ENCODE measurements around the gene ANO1. TPM values are rescaled to one million over a fixed set of nuclear protein-coding genes. Genes with fewer than 3 reads are reported as not detected.
A peak's percentile ranks its signal among the peaks of the same experiment; 100 is the strongest.

ANO1 gene
- total and polyA plus RNA-seq, 2 of the 8 experiments (the other 6 are each of a cell fraction or from before 2014, with no cell fraction given) = 4.7 to 5.0 TPM

GRCh38 chr11:70085815-70086769 lies 8.0 kb downstream of the ANO1 start:
- no peaks in the 10 kb centered on the region for H4K20me1 ChIP-seq (replicated peaks in 1 of 2; ENCODE audit: control insufficient read depth in 1 of 2, insufficient read depth in 2 of 2, low read length in 2 of 2)
- H2BK15ac ChIP-seq (ENCODE audit: low read length) = no peak overlapping the region
- CTCF ChIA-PET (ENCODE audit: partially characterized antibody) = interaction anchor here (0.7 to 3.0 kb wide), 14 partner anchors 9 to 175 kb away, joined by 3 to 17 read pairs (median 6); partner anchors contain the start of gene ANO1
- H3K4me2 ChIP-seq (ENCODE audit: insufficient read depth in 1 of 2, low read depth in 2 of 2, low read length in 2 of 2) = no peak overlapping the region
- no peak overlapping the region for H3K56ac ChIP-seq (replicated peaks; ENCODE audit: insufficient read length, low read depth, low read length)
- TF ChIP-seq TEAD4 (IDR thresholded peaks at IDR 0.05; ENCODE audit: low read depth, low read length) = peak; percentile 51
- TF ChIP-seq JUN (IDR thresholded peaks at IDR 0.05; ENCODE audit: low read depth, low read length) = no peak
- no peak overlapping the region for H4K8ac ChIP-seq (ENCODE audit: extremely low read depth, insufficient read depth, low read length)
- no peaks in the 10 kb centered on the region for H3K36me3 ChIP-seq (ENCODE audit: control insufficient read depth in 2 of 4, insufficient read depth in 4 of 4, low read length in 3 of 4)
- no peak overlapping the region for H3K4ac ChIP-seq (replicated peaks; ENCODE audit: insufficient read length, low read depth, low read length)
- H3K18ac ChIP-seq (ENCODE audit: extremely low read depth, low read length) = no peak overlapping the region
- no peak overlapping the region for H3K27ac ChIP-seq (ENCODE audit: low read depth, low read length)
- no peak overlapping the region for H4K5ac ChIP-seq (ENCODE audit: insufficient read length, low read depth, low read length)
- H3K4me3 ChIP-seq (ENCODE audit: extremely low read depth in 1 of 4, insufficient read depth in 2 of 4, low read depth in 3 of 4, low read length in 4 of 4) = no peak overlapping the region
- H3K9ac ChIP-seq (replicated peaks in 1 of 4; ENCODE audit: extremely low read depth in 1 of 4, low read depth in 3 of 4, low read length in 3 of 4) = no peak overlapping the region
- no peak for DNase-seq (ENCODE audit: low read depth in 1 of 2, low spot score in 2 of 2)
- H3K79me2 ChIP-seq (ENCODE audit: control insufficient read depth in 1 of 2, insufficient read depth in 2 of 2, low read length in 2 of 2) = no peaks in the 10 kb centered on the region
- no peak overlapping the region for H2BK120ac ChIP-seq (replicated peaks; ENCODE audit: low read depth, low read length)
- H2BK12ac ChIP-seq (ENCODE audit: low read depth, low read length) = no peak overlapping the region
- H3K9me3 ChIP-seq (ENCODE audit: insufficient read depth in 2 of 2, low read depth in 1 of 2, low read length in 1 of 2) = no peaks in the 10 kb centered on the region
- WGBS, 2 experiments (ENCODE audit: extremely low coverage in 1 of 2, insufficient coverage in 1 of 2, insufficient read length in 1 of 2, insufficient replicate concordance in 2 of 2, low coverage in 1 of 2, low lambda C conversion rate in 2 of 2, missing lambda C conversion rate in 1 of 2) = 92% methylated on average over 30 of the region's 30 CpGs; no CpG with 5 or more reads in 1 of the 2 experiments
- H3K79me1 ChIP-seq (ENCODE audit: low read depth, low read length) = no peaks in the 10 kb centered on the region
- no peak overlapping the region for H3K23ac ChIP-seq (ENCODE audit: insufficient read length)
- H3K4me1 ChIP-seq (replicated peaks in 1 of 4; ENCODE audit: control insufficient read depth in 3 of 4, insufficient read depth in 4 of 4, low read length in 3 of 4) = peaks cover 0 to 6% (median 4%) of the 10 kb centered on the region in 4 experiments; a peak in 6 of 7 replicates
- no peaks in the 10 kb centered on the region for H3K23me2 ChIP-seq (ENCODE audit: low read depth, low read length)
- H2AFZ ChIP-seq (ENCODE audit: low read length) = no peak overlapping the region
- no peak overlapping the region; the same call in 1 of the 2 replicates for H2AK5ac ChIP-seq (ENCODE audit: low read depth, low read length)
- FAIRE-seq = no peak
- H2BK5ac ChIP-seq (ENCODE audit: low read depth, low read length) = 0 out of 2 replicates have a peak overlapping the region, but pooled peaks have one; percentile 35
- H4K91ac ChIP-seq (replicated peaks; ENCODE audit: insufficient read length, low read length) = no peak overlapping the region
- no peak overlapping the region for H3K14ac ChIP-seq (ENCODE audit: insufficient read length)
- H2BK20ac ChIP-seq (ENCODE audit: low read length) = no peak overlapping the region
- POLR2A ChIA-PET (ENCODE audit: partially characterized antibody) = interaction anchor here (1.1 kb wide), 1 partner anchor 13 kb away, joined by 3 read pairs; no protein-coding TSS in a partner anchor
- H3K27me3 ChIP-seq (replicated peaks in 1 of 4; ENCODE audit: control insufficient read depth in 3 of 4, extremely low read depth in 1 of 4, insufficient read depth in 3 of 4, low read length in 3 of 4) = peaks cover 0 to under 1% (median 0%) of the 10 kb centered on the region in 4 experiments; a peak in 3 of 7 replicates
